Left renal cortex interstitium (tissue), 4 donors: ENCODE results near the gene DSCAML1. TPM values are rescaled to one million over a fixed set of nuclear protein-coding genes. Genes with fewer than 3 reads are reported as not detected.
"Not testable (repeated sequence)": the region's sequence is repeated elsewhere in the genome, so short reads cannot be mapped to it uniquely, and the experiment has no call there.

ENCODE experiments used
- DNase-seq, 4 donors: peaks; one replicate each; pipeline ENCODE4 v3.0.0-alpha.2; 2013; ENCODE audit warnings: low read depth in 4 of 4, low spot score in 2 of 4, missing footprints in 1 of 4
- polyA plus RNA-seq, 4 donors: library from polyadenylated mRNA; unstranded; fragments of 120-200 nt; gene quantifications; one replicate each; pipeline ENCODE4 v1.2.1, GENCODE V29; 2013; ENCODE audit not compliant: insufficient read length in 4 of 4

The DSCAML1 gene
- polyA plus RNA-seq, 4 donors, result 1.3 to 4.0 (median 2.0) TPM

- peak in 1 of 4 donors; percentile 88 for DNase-seq
Observed at GRCh38 chr11:117819096-117820040, 22.4 kb upstream of the DSCAML1 start.

GRCh38 chr11:117818041-117818873, 21.2 kb upstream of the DSCAML1 start:
- no peak for DNase-seq

- peak in 1 of 4 donors; percentile 84 for DNase-seq
Observed at GRCh38 chr11:117817368-117818040, 20.5 kb upstream of the DSCAML1 start.

GRCh38 chr11:117816846-117817367, 19.9 kb upstream of the DSCAML1 start:
- DNase-seq, result no peak

DNA sequence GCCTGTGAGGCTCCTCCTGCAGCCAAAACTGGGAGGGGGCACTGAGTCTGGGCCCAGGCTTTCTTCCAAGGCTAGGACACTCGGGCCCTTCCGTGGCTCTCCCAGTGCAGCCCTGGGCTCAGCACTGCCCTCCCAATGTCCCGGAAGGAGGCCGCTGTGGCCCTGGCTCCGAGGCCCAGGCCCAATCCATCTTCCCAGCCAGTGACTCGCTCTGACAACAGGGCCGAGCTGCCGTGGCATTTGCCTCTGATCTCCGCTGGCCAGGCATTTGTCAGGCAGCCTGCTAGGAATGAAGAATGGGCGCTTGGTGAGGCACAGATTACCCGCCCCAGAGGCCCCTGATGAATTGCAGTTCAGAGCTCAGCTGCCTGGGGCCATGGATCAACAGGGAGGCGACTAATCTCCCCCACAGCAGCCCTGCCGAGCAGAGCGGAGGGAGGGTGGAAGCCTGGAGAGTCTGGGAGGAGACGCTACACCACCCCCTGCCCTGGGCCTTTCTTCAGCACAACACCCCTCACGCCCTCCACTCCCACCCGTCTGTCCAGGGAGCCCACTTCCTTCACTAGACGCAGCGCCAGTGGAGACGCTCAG, 19.2 kb upstream of the DSCAML1 start:
- DNase-seq, result peak in 1 of 4 donors; percentile 78

GRCh38 chr11:117815262-117815803, 18.3 kb upstream of the DSCAML1 start:
- DNase-seq, result no peak

DNA sequence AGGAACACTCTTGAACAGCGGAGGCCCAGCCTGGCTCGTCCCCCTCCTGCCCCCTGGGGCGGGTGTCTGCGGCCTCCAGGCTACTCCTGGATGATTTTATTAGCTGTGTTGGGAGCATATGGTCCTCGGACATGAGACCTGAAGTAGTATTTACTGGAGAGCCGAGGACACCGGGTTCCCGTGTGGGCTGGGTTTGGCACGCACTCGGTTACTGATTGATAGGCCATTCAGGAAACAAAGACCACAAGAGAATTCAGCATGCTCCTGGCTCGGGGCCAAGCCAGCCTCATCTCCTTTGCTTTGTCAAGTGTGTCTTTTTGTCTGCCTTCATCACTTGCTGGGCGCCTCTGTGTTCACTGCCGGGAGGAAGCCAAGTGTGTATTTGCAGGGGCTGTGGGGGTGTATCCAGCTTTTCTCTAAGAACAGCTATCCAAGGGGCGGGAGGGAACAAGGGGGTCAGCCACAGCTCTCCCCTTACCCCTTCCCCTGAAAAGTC, 17.8 kb upstream of the DSCAML1 start:
- DNase-seq, result no peak

GRCh38 chr11:117814204-117814765, 17.3 kb upstream of the DSCAML1 start:
- no peak for DNase-seq

DNA sequence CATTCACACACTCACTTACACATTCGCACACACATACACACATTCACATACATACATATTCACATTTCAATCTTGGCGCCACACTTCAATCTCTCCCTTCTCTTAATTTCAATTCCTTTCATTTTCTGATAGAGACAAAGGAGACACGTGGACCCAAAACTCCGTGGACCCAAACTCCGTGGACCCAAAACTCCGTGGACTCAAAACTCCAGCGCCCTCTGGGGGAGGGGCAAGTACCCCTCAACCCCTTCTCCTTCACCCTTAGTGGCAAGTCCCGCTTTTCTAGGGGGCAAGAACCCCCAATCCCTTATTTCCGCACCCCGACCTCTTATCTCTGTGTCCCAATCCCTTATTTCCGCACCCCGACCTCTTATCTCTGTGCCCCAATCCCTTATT, 13.0 kb upstream of the DSCAML1 start:
- not testable (repeated sequence) for DNase-seq

GRCh38 chr11:117809236-117810055, 12.4 kb upstream of the DSCAML1 start:
- DNase-seq, result no peak

- DNase-seq, result no peak
Observed at GRCh38 chr11:117808784-117809183, 11.8 kb upstream of the DSCAML1 start.

- DNase-seq, result peak in 1 of 4 donors; percentile 39
Observed at GRCh38 chr11:117807482-117808327, 10.7 kb upstream of the DSCAML1 start.

GRCh38 chr11:117806846-117807245, 9.8 kb upstream of the DSCAML1 start:
- no peak for DNase-seq

- no peak for DNase-seq
Observed at GRCh38 chr11:117805045-117805444, 8.0 kb upstream of the DSCAML1 start.

DNA sequence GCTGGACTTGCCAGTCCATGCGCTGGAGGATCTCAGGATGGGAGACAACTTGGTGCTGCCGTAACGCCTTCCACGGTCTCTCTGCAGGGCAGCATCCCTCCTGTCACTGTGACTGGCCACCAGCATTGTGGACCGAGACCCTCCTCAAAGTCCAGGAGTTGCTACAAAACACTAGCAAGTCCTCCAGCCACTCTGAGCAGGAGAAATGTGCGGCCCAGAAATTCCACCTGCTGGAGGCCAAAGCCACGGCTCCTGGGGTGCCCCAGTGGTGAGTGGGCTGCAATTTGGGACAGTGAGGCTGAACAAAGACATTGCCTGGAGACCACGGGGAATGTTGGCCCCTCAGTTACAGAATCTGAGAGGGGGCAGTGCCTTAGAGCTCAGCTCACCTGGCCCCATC, 6.9 kb upstream of the DSCAML1 start:
- DNase-seq, result no peak

DNA sequence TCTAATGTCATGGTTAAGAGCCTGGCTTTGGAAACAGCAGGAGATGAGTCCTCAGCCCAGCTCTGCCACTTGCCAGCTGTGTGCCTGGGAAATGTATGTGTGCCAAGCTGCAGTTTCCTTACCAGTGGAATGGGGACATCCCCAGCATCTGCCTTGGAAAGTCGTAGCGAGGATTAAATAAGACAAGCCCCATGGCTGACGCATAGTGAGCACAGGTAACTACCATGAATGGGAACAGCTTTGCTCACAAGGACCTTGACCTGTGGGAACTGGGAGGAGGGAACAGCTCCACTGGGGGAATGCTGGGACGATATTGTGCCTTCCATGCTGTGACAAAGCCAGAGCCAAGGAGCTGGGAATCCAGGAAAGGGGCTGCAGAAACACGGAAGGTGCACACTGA, 2.6 kb upstream of the DSCAML1 start:
- no peak for DNase-seq

DNA sequence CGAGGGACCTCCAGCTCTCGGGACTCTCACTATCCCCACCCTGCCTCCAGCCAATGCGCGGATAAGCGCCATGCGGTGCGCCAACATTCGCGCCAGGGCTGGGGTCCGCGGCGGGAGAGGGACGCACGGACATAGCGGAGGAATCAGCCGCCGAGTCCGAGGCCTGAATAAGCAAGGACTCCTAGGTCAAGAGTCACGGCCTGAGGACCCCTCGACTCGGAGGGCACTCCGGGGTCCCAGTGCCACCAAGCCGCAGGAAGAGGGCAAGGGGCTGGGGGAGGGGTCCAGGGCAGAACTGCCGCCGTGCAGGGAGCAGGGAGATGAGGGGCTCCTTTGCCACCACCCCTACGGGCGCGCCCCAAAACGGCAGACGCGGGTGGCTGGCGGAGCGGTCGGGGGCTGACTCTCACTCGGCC, 552 bp downstream of the DSCAML1 start:
- DNase-seq, result no peak
